PFSK-1 (cell line): ENCODE data around the gene TRHDE.

ENCODE experiments used
- FOXP2 ChIP-seq: optimal IDR thresholded peaks from 2 replicates; pipeline ENCODE3; 2011; ENCODE audit warnings: borderline replicate concordance, control low read depth, inconsistent platforms; ENCODE audit not compliant: insufficient read depth; ENCODE audit errors: extremely low read length, extremely low read depth
- POLR2AphosphoS5 ChIP-seq: IDR thresholded peaks from 2 replicates; pipeline ENCODE4 v1.6.1; 2012; ENCODE audit warnings: low read depth, mild to moderate bottlenecking, control low read depth, low read length, moderate library complexity
- SIN3A ChIP-seq: IDR thresholded peaks from 2 replicates; pipeline ENCODE4 v1.6.1; 2012; ENCODE audit warnings: mild to moderate bottlenecking, low read length, moderate library complexity, borderline replicate concordance; ENCODE audit not compliant: insufficient read depth
- TAF1 ChIP-seq: IDR thresholded peaks from 2 replicates; pipeline ENCODE4 v1.6.1; 2012; ENCODE audit warnings: low read length, control low read depth, borderline replicate concordance; ENCODE audit not compliant: insufficient read depth
- TF ChIP-seq, protein P1 (sequence below), 2 experiments: IDR thresholded peaks; 2 replicates each; pipeline versions ENCODE4 v1.6.1 to v1.8.0; 2011 to 2012; ENCODE audit warnings: low read depth in 2 of 2, low read length in 2 of 2, control low read depth in 1 of 2, inconsistent platforms in 1 of 2, mild to moderate bottlenecking in 1 of 2, moderate library complexity in 1 of 2; ENCODE audit not compliant: insufficient read depth in 1 of 2

DNA sequence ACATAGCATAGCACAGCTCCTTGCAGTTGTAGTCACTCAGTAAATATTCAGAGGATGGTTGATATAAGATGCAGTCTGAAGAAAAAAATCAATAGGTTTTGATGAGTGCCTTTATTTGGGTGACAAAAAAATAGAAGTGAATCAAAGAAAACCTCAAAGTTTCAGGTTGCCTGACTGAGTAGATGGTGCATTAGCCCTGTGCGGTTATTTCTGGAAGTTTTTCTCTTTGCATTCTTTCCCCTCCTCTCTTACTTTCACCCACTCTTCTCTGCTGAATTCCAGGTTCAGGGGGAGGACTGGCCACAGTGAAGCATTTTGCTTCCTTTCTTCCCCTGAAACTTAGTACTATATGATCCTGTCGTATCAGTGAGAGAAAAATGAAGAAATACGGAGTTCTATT is 28.6 kb downstream of the TRHDE start:
- TF ChIP-seq POLR2AphosphoS5 = no peak
- TF ChIP-seq TAF1 = no peak
- TF ChIP-seq SIN3A = no peak
- TF ChIP-seq, protein P1, sequence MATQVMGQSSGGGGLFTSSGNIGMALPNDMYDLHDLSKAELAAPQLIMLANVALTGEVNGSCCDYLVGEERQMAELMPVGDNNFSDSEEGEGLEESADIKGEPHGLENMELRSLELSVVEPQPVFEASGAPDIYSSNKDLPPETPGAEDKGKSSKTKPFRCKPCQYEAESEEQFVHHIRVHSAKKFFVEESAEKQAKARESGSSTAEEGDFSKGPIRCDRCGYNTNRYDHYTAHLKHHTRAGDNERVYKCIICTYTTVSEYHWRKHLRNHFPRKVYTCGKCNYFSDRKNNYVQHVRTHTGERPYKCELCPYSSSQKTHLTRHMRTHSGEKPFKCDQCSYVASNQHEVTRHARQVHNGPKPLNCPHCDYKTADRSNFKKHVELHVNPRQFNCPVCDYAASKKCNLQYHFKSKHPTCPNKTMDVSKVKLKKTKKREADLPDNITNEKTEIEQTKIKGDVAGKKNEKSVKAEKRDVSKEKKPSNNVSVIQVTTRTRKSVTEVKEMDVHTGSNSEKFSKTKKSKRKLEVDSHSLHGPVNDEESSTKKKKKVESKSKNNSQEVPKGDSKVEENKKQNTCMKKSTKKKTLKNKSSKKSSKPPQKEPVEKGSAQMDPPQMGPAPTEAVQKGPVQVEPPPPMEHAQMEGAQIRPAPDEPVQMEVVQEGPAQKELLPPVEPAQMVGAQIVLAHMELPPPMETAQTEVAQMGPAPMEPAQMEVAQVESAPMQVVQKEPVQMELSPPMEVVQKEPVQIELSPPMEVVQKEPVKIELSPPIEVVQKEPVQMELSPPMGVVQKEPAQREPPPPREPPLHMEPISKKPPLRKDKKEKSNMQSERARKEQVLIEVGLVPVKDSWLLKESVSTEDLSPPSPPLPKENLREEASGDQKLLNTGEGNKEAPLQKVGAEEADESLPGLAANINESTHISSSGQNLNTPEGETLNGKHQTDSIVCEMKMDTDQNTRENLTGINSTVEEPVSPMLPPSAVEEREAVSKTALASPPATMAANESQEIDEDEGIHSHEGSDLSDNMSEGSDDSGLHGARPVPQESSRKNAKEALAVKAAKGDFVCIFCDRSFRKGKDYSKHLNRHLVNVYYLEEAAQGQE (IDR thresholded peaks at IDR 0.05; ENCODE audit: insufficient read depth in 1 of 2, low read depth in 2 of 2, low read length in 2 of 2) = no peak
- no peak for TF ChIP-seq FOXP2
